HG03571 (cell line): Measurements from ENCODE around the gene HDAC8.
"Not testable (repeated sequence)": the region's sequence is repeated elsewhere in the genome, so short reads cannot be mapped to it uniquely, and the experiment has no call there.

ENCODE experiments used
- ATAC-seq: cut with Tn5 transposase; IDR thresholded peaks from one replicate; pipeline ENCODE4 v1.9.1; 2021; ENCODE audit not compliant: unreplicated experiment

HDAC8 gene

GRCh38 chrX:72536542-72536941, 36.1 kb downstream of the HDAC8 start:
- no peak for ATAC-seq

GRCh38 chrX:72532366-72532765, 40.3 kb downstream of the HDAC8 start:
- no peak for ATAC-seq

GRCh38 chrX:72526534-72527508, 45.8 kb downstream of the HDAC8 start:
- no peak for ATAC-seq

- no peak for ATAC-seq
Measured at GRCh38 chrX:72498782-72499181, 73.9 kb downstream of the HDAC8 start.

GRCh38 chrX:72495046-72495445, 77.6 kb downstream of the HDAC8 start:
- ATAC-seq: no peak

- no peak for ATAC-seq
Measured at GRCh38 chrX:72492499-72492898, 80.1 kb downstream of the HDAC8 start.

- ATAC-seq: not testable (repeated sequence)
Measured at GRCh38 chrX:72490221-72490620, 82.4 kb downstream of the HDAC8 start.

- no peak for ATAC-seq
Measured at GRCh38 chrX:72487661-72488060, 85.0 kb downstream of the HDAC8 start.

- no peak for ATAC-seq
Measured at GRCh38 chrX:72479324-72480274, 93.0 kb downstream of the HDAC8 start.

- ATAC-seq: no peak
Measured at GRCh38 chrX:72478853-72479252, 93.8 kb downstream of the HDAC8 start.

GRCh38 chrX:72478351-72478750, 94.3 kb downstream of the HDAC8 start:
- ATAC-seq: no peak

- no peak for ATAC-seq
Measured at GRCh38 chrX:72477781-72478181, 94.9 kb downstream of the HDAC8 start.

GRCh38 chrX:72477376-72477775, 95.3 kb downstream of the HDAC8 start:
- no peak for ATAC-seq

- no peak for ATAC-seq
Measured at GRCh38 chrX:72475952-72476668, 96.5 kb downstream of the HDAC8 start.

- ATAC-seq: no peak
Measured at GRCh38 chrX:72475338-72475737, 97.3 kb downstream of the HDAC8 start.

- ATAC-seq: no peak
Measured at GRCh38 chrX:72470532-72471223, 102.0 kb downstream of the HDAC8 start.

- ATAC-seq: no peak
Measured at GRCh38 chrX:72470117-72470516, 102.5 kb downstream of the HDAC8 start.

- ATAC-seq: no peak
Measured at GRCh38 chrX:72468607-72469006, 104.0 kb downstream of the HDAC8 start.

- no peak for ATAC-seq
Measured at GRCh38 chrX:72467135-72467534, 105.5 kb downstream of the HDAC8 start.

GRCh38 chrX:72466493-72466892, 106.2 kb downstream of the HDAC8 start:
- no peak for ATAC-seq
